Hypothalamus (tissue), 51 donors: ENCODE measurements around the gene WDPCP.
"Not testable (repeated sequence)": the region's sequence is repeated elsewhere in the genome, so short reads cannot be mapped to it uniquely, and the experiment has no call there.

Experiments used
- DNase-seq, 51 donors: peaks; one replicate each; lab custom pipeline; 2025; lab: John Stamatoyannopoulos, UW

Gene WDPCP

GRCh38 chr2:63374341-63374740 is 213.9 kb downstream of the WDPCP start:
- no peak for DNase-seq

- no peak for DNase-seq
Measured at GRCh38 chr2:63372549-63372948, 215.7 kb downstream of the WDPCP start.

GRCh38 chr2:63369146-63369545 is 219.1 kb downstream of the WDPCP start:
- no peak for DNase-seq

GRCh38 chr2:63364866-63365265 is 223.4 kb downstream of the WDPCP start:
- no peak for DNase-seq

- not testable (repeated sequence) for DNase-seq
Measured at GRCh38 chr2:63357722-63358121, 230.6 kb downstream of the WDPCP start.

- no peak for DNase-seq
Measured at GRCh38 chr2:63347361-63347760, 240.9 kb downstream of the WDPCP start.

- no peak for DNase-seq
Measured at GRCh38 chr2:63346411-63346810, 241.9 kb downstream of the WDPCP start.

GRCh38 chr2:63345285-63345633 is 243.0 kb downstream of the WDPCP start:
- no peak for DNase-seq

- DNase-seq = no peak
Measured at GRCh38 chr2:63344575-63345284, 243.5 kb downstream of the WDPCP start.

- no peak for DNase-seq
Measured at GRCh38 chr2:63343397-63344109, 244.7 kb downstream of the WDPCP start.

- DNase-seq = no peak
Measured at GRCh38 chr2:63340443-63340842, 247.8 kb downstream of the WDPCP start.

- DNase-seq = no peak
Measured at GRCh38 chr2:63334910-63335309, 253.4 kb downstream of the WDPCP start.

- DNase-seq = no peak
Measured at GRCh38 chr2:63326473-63326872, 261.8 kb downstream of the WDPCP start.

GRCh38 chr2:63323662-63324061 is 264.6 kb downstream of the WDPCP start:
- DNase-seq = not testable (repeated sequence)

GRCh38 chr2:63321973-63322372 is 266.3 kb downstream of the WDPCP start:
- not testable (repeated sequence) for DNase-seq

GRCh38 chr2:63320669-63321068 is 267.6 kb downstream of the WDPCP start:
- no peak for DNase-seq

GRCh38 chr2:63310614-63311013 is 277.7 kb downstream of the WDPCP start:
- no peak for DNase-seq

GRCh38 chr2:63301481-63301880 is 286.8 kb downstream of the WDPCP start:
- DNase-seq = no peak

GRCh38 chr2:63300835-63301234 is 287.4 kb downstream of the WDPCP start:
- DNase-seq = no peak

- DNase-seq = no peak
Measured at GRCh38 chr2:63287956-63288355, 300.3 kb downstream of the WDPCP start.

GRCh38 chr2:63286520-63286919 is 301.8 kb downstream of the WDPCP start:
- DNase-seq = not testable (repeated sequence)

GRCh38 chr2:63283273-63283672 is 305.0 kb downstream of the WDPCP start:
- DNase-seq = no peak
